HPDE6-E6E7 (cell line): Measurements from ENCODE around the gene TOMM20.
"Not testable (repeated sequence)": the region's sequence is repeated elsewhere in the genome, so short reads cannot be mapped to it uniquely, and the experiment has no call there.

Experiments used
- DNase-seq: peaks from one replicate; pipeline ENCODE4 v3.0.0; 2011; ENCODE audit warnings: missing footprints; ENCODE audit errors: extremely low spot score

TOMM20 gene

GRCh38 chr1:235078480-235079381 lies 49.9 kb downstream of the TOMM20 start:
- no peak for DNase-seq

- DNase-seq: no peak
These were observed 50.8 kb downstream of the TOMM20 start for GRCh38 chr1:235077571-235078479.

GRCh38 chr1:235077163-235077540 lies 51.5 kb downstream of the TOMM20 start:
- DNase-seq: no peak

GRCh38 chr1:235076504-235077162 lies 52.0 kb downstream of the TOMM20 start:
- DNase-seq: no peak

GRCh38 chr1:235075777-235076308 lies 52.8 kb downstream of the TOMM20 start:
- no peak for DNase-seq

- DNase-seq: no peak
These were observed 53.4 kb downstream of the TOMM20 start for GRCh38 chr1:235075048-235075776.

- no peak for DNase-seq
These were observed 54.1 kb downstream of the TOMM20 start for GRCh38 chr1:235074523-235075047.

- DNase-seq: no peak
These were observed 54.6 kb downstream of the TOMM20 start for GRCh38 chr1:235073968-235074522.

GRCh38 chr1:235073331-235073967 lies 55.2 kb downstream of the TOMM20 start:
- no peak for DNase-seq

GRCh38 chr1:235072577-235072976 lies 56.1 kb downstream of the TOMM20 start:
- not testable (repeated sequence) for DNase-seq

GRCh38 chr1:235072096-235072495 lies 56.5 kb downstream of the TOMM20 start:
- DNase-seq: no peak

- no peak for DNase-seq
These were observed 57.8 kb downstream of the TOMM20 start for GRCh38 chr1:235070819-235071218.

- DNase-seq: no peak
These were observed 58.8 kb downstream of the TOMM20 start for GRCh38 chr1:235069577-235070563.

GRCh38 chr1:235069176-235069575 lies 59.5 kb downstream of the TOMM20 start:
- no peak for DNase-seq

- peak; percentile 83 for DNase-seq
These were observed 60.2 kb downstream of the TOMM20 start for GRCh38 chr1:235068158-235069121.

GRCh38 chr1:235067396-235068157 lies 61.1 kb downstream of the TOMM20 start:
- DNase-seq: peak; percentile 87
